GM04504 (cell line): ENCODE data around the gene RXRB.
A peak's percentile ranks its signal among the peaks of the same experiment; 100 is the strongest.
"Not testable (repeated sequence)": the region's sequence is repeated elsewhere in the genome, so short reads cannot be mapped to it uniquely, and the experiment has no call there.

Experiments used
- DNase-seq: peaks from one replicate; pipeline ENCODE4 v3.0.0-alpha.2; 2012; ENCODE audit warnings: low read depth

The RXRB gene

GRCh38 chr6:33200219-33201146, at the start of gene RXRB, which contains the start of gene SLC39A7:
Gene RXRB (minus strand): TSS chr6:33200665. CDS start chr6:33200476, 189 bp downstream.
Gene SLC39A7 (plus strand): TSS chr6:33200867. CDS start chr6:33201246, 379 bp downstream.
- peak; percentile 99 for DNase-seq

- peak; percentile 72 for DNase-seq
Observed at GRCh38 chr6:33249732-33250630, 49.5 kb upstream of the RXRB start.

- DNase-seq = peak; percentile 99
Observed at GRCh38 chr6:33248932-33249731, 48.7 kb upstream of the RXRB start.

GRCh38 chr6:33248643-33248931, 48.1 kb upstream of the RXRB start:
- DNase-seq = no peak

DNA sequence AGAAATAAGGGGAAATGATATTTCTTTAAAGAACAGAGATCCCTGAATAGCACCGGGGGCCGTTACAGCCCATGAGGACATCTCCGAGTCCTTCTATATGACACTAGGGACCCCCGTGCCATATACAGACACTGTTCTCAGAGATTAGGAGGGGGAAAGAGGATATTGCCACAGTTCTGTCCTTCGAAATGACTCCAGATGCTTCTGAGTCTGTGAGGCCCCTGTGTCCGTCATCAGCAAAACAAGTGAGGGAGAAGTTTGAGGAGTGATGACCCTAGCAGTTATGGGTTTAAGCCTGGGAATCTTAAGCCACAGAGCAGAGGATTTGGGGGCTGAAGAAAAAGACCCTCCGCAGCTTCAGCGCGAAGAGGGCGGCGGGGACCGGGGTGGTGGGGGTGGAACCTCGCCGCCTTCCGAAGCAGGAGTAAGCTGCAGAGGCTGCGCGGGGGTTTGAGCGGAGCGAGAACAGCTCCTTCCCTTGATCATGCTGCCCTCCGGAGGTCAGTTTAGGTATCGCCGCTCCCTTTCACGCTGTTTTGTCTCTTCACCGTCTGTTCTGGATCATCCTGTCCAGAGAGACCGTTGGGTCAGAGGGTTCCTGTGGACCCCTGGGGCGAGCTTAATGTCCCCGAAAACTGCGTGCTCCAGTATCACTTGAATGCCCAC, 47.6 kb upstream of the RXRB start:
- DNase-seq = peak; percentile 71

GRCh38 chr6:33243476-33243875, 43.0 kb upstream of the RXRB start:
- no peak for DNase-seq

DNA sequence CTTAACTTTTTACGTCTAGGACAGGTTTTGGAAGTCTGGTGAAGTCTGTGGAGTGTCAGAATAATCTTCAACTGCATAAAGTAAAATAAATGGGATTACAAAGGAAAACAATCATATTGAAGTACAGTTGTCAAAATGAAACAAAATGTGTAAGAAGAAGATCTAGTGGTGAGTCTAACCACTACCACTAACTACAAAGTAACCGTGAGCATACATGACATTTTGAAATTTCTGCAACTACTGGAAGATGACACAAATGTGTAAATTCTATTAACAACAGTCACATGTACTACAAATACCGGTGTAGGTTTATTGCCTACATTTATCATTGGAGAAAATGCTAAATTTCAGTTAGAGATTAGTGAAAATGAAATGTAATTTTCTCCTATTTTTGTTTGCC, 41.5 kb upstream of the RXRB start:
- DNase-seq = no peak

GRCh38 chr6:33237741-33238140, 37.3 kb upstream of the RXRB start:
- no peak for DNase-seq

DNA sequence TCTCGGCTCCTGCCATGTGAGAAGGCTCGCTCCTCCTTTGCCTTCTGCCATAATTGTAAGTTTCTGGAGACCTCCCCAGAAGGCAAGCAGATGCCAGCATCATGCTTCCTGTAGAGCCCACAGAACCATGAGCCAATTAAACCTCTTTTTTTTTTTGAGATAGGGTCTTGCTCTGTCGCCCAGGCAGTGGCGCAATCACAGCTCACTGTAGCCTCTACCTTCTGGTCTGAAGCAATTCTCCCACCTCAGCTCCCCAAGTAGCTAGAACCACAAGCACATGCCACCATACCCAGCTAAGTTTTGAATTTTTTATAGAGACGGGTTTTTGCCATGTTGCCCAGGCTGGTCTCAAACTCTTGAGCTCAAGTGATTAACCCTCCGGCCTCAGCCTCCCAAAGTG, 36.4 kb upstream of the RXRB start:
- DNase-seq = no peak

DNA sequence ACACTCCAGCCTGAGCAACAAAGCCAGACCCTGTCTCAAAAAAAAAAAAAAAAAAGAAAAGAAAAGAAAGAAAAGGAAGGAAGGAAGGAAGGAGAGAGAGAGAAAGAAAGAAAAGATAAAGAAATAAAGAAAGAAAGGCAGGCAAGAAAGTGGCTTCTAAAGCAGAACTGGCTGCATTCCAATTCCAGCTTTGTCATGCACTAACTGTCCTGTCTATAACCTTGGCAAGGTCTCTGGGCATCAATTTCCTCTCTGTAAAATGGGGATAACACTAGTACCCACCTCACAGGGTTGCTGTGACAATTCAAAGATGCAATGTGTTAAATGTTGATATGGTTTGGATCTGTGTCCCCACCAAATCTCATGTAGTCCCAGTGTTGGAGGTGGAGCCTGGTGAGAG, 35.9 kb upstream of the RXRB start:
- no peak for DNase-seq

- no peak for DNase-seq
Observed at GRCh38 chr6:33235221-33235634, 34.8 kb upstream of the RXRB start.

- not testable (repeated sequence) for DNase-seq
Observed at GRCh38 chr6:33226503-33227120, 26.1 kb upstream of the RXRB start.

- DNase-seq = no peak
Observed at GRCh38 chr6:33217681-33218080, 17.2 kb upstream of the RXRB start.

GRCh38 chr6:33217246-33217645, 16.8 kb upstream of the RXRB start:
- DNase-seq = no peak

DNA sequence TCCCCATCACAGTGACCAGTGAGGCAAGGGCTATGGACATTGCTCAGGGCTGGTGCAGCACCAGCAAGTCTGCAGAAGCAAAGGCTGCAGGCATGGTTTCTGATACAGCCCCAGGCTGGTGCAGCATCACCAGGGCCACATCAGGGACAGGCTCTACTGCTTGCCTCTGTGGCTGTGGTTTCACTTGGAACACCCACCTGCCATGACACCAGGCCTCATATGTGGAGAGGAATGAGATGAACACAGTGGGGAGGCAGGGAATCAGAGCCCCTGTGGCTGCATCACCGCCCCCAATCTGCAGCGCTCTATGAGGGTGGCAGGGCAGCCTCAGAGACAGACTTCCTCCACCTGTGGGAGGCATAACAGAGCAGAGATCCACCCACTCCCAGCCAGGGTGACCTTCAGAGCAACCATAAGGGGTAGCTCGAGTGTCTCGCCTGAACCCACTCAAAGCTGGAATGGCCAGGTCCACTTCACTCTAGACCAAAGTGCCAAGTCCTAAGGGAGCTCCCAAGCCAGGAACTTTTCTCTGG, 15.7 kb upstream of the RXRB start:
- no peak for DNase-seq

DNA sequence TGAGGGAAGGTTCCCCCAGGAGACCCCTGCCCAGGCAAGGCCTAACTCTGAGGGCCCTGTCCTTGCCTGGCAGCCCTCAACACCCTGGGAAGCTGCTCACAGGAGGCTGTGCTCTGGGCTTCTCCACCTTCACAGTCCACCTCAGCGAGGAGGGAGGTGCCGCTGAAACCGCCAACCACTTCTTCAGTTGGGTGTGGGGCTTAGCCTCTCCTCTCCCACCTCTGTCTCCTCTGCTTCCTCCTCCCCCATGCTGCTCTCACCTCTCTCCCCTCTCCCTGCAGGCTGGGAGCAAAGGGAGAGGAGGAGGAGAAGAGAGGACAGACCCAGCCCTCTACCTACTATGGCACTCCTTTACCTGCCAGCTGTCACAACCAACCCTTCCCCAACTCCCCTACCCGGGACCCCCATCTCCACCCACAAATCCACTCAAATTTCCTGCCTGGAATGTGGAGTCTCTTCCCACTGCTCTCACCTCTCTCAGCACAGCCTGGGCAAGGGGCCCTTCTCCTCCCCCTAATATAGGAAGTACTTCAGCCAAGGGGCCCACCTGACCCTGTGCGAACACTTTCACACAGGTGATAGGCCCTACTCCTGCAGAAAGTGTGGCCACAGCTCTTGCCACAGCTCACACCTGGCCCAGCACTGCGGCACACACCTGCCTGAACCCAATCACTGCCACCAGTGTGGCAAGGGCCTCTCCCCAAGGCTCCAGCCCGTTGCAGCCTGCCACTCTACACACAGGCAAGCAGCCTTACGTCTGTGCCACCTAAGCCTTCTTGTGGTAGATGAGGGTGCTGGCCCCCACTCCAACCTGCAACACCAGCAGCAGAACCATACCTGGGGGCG, 15.0 kb upstream of the RXRB start:
- DNase-seq = no peak

DNA sequence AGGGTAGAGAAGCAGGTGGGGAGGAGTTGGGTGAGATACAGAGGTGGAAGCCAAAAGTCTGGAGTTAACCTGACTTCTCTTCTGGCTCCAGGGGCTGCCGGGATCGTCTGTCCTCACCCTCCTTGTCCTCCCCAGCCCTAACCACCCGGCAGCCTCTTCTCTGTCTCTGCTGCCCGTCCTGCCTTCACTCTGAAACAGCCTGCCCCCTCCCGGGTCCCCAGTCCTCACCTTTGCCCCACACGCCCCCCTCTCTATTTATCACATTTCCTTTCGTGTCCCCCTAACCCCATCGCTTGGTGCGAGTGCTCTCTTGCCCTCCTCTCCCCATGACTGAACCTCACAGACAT, 13.5 kb upstream of the RXRB start:
- no peak for DNase-seq

GRCh38 chr6:33213166-33213988, 12.9 kb upstream of the RXRB start:
- no peak for DNase-seq

GRCh38 chr6:33212857-33213165, 12.3 kb upstream of the RXRB start:
- no peak for DNase-seq
